GM18505 (cell line): ENCODE measurements around the gene BIRC7.
"Not testable (repeated sequence)": the region's sequence is repeated elsewhere in the genome, so short reads cannot be mapped to it uniquely, and the experiment has no call there.

Source experiments
- ATAC-seq: cut with Tn5 transposase; IDR thresholded peaks from one replicate; pipeline ENCODE4 v1.9.1; 2021; ENCODE audit not compliant: unreplicated experiment
- POLR2A ChIP-seq: IDR thresholded peaks from 4 replicates; pipeline ENCODE4 v1.6.1; 2011; ENCODE audit warnings: borderline replicate concordance; ENCODE audit not compliant: insufficient read depth, insufficient read length; ENCODE audit errors: extremely low read depth

The BIRC7 gene

DNA sequence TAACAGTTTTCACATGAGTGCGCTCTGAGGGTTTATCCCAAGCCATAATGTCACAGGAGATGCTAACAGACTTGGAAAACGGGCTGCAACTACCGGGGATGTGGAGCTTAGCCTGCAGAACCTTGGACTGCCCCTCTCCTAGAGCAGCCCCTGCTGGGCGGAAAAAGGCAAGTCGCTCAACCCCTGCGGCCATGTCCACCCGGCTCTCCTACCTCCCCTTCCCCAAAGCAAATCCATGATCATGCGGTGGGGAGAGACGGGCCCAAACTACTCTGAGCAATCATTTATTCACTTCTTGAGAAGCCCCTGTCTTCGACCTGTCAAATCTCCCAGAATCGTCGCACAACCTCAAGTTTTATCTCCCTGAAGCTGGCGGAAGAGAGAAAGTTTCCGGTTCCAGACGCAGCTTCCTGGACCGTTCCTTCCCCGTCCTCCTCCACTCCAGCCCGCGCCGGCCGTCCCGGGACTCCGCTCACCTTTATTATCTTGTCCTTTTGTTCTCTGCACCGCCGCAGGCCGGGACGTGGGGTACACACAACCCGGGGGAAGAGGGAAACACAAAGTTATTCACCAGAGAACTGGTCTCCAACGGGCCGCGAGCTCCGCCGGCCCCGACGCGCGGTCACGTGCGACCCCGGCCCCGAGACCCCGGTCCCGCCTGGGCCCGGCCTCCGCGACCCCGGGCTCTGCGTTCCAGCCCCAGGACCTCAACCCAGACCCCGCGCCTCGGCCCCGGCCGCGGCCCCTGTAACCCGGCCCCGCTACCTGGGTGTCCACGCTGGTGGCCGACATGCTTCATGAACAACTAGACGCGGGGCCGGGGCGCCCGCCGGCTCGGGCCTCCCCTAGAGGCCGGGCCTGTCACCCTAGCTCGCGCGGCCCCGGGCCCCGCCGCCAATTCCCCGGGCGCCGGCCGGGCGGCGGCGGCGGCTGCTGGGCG, 20.3 kb upstream of the BIRC7 start:
- no peak for TF ChIP-seq POLR2A
- peak; percentile 25 for ATAC-seq

DNA sequence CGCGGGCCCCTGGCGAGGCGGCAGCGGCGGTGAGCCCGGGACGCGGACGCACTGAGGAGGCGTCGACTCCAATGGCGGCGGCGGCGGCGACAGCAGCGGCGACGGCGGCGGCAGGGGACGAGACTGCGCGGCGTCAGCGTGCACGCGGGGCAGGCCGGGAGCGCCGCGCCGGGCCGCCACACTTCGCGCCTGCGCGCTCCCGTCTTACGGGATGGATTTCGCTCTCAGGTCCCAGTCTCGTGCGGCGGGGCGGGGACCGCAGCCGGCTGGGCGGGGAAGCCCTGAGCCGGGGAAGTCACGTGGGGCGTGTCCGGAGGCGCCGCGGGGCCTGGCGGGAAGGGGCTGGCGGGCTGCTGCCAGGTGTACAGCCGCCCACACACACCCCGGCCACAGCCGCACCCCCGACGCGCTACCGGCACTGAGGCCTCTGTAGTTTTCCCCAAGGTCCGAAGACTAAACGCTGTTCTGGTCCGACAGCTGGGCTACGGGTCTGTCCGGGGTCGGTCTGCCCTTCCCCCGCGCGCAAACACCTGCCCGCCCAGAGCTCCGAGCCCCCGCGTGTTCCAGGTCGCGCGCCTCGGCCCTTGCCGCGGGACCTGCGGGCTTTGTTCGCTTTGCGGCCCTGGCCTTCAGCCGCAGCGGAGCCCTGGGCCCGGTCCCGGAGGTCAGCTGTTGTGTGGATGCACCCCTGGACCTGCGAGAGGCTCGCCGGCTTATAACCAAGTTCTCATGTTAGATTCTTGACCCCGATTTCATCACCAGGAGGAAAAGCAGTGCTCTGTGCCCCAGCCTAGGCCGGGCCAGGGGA, 19.5 kb upstream of the BIRC7 start, which contains the start of gene YTHDF1:
YTHDF1 (minus strand) TSS at position 91 of the 808 bp plus-strand sequence. CDS start 239 bp downstream, outside the sequence.
- peak; percentile 72 for TF ChIP-seq POLR2A

DNA sequence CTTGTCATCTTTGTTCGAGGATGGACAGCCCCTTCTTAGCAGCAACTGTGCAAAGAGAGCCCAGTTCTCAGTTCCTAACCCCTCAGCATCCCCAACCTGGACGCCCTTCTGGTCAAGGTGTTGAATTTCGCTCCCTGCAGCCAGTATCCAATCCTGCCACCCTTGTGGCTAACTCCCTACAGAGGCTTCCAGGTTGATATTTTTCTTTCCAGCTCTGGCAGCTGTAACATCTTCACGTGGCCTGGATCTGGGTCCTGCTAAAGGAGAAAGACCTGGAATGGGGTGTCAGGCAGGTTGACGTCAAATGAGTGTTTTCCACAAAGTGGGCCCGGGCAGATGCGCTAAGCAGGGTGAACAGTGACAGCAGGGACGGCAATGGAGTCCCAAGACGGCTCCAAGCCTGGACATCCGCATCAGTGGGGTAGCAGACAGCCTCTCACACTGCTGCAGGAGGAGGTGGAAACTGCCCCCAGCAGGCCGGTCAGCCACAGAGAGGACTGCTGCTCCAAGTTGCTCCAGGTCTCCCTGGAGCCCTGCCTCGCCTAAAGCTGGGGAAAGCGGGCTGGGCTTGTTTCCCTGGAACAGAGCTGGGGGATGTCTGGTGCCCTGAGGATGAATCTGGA, 18.7 kb upstream of the BIRC7 start:
- ATAC-seq = no peak
- no peak for TF ChIP-seq POLR2A

More for the DNA sequence above, 19.5 kb upstream of the BIRC7 start, which contains the start of gene YTHDF1:
- ATAC-seq = peak; percentile 81

DNA sequence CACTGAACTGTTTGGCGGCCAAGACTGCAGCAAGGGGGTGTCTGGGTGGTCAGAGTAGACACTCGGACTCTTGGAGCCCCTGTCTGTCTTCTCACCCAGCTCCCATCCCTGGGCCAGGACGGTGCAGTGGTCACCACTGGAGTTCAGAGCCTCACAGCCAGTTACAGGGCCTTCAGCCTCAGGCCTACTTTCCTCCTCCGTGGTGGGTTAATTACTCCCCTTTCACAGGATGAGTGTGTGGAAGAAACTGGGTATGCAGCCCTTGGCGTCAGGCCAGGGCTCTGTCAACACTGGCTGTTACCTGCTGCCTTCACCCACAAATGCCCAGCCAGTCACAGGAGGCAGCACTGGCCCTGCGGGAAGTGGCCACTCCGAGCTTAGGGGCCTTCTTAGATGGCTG, 18.0 kb upstream of the BIRC7 start:
- no peak for TF ChIP-seq POLR2A
- no peak for ATAC-seq

DNA sequence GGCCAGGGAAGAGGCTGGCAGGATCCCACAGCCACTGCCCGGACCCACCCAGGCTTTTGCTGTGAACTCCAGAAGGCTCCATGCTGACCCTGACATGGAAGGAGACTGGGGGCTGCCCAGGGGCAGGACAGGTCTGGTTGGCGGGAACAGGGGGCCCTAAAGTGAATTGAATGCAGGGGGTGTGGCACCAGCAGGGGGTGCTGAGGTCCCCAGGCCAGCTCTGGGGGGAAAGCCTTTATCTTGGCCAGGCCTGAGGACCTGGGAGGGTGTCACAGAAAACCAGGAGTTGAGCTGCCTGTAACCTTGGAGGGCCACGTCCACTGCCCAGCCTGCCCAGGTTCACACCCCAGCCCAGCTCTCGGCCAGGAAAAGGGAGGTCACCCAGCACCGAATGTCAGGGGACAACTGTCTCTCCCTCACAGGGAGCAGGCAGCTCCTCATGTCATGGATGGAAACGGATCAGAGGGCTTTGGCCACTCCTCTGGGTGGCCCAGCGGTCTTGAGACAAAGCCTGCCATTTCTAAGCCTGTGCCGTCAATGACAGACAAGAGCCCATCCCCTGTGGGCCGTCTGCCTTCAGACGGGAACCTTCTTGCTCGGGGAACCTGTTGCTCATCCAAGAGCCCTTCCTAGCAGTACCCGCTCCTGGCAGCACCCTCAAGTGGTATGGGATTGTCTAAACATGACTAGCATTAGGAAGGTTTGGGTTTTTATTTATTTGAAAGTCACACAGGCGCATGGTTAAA, 16.8 kb upstream of the BIRC7 start:
- no peak for TF ChIP-seq POLR2A
- no peak for ATAC-seq

DNA sequence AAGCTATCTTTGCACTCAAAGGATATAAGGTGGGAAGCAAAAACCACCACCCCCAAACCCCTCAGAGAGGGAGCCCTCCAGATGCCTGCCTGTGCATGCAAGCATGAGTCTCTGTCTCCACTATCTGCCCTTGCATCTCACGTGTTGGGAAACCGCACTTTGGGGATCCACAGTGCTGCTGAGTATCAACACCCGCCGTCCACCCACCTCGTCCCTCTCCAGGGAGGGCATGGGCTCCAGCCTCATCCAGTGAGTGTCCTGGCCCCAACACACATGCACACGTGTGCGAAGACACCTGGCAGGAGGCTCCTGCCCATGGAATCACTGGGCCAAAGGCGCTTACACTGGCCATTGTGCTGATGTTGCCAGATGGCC, 16.3 kb upstream of the BIRC7 start:
- ATAC-seq = no peak
- no peak for TF ChIP-seq POLR2A

DNA sequence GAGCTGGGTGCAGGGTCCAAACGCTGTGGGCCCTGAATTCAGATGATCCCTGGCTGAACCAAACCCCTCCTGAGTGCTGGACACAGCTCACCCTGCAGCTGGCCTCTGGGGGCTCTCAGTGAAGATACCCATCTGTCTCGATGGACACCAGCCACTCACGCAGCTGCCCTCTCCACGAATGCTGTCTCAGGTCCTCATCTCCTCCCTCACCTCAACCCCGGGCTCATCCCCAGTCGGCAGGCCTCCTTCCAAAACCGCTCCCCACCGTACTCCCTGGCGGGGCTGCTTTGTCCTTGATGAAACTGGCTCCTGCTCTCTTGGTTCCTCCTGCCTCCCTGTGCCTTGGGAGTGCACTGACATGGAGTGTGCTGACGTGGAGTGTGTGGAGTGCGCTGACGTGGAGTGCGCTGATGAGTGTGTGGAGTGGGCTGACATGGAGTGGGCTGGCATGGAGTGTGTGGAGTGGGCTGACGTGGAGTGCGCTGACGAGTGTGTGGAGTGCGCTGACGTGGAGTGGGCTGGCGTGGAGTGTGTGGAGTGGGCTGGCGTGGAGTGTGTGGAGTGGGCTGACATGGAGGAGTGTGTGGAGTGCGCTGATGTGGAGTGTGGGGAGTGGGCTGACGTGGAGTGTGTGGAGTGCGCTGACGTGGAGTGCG, 15.7 kb upstream of the BIRC7 start:
- ATAC-seq = no peak

DNA sequence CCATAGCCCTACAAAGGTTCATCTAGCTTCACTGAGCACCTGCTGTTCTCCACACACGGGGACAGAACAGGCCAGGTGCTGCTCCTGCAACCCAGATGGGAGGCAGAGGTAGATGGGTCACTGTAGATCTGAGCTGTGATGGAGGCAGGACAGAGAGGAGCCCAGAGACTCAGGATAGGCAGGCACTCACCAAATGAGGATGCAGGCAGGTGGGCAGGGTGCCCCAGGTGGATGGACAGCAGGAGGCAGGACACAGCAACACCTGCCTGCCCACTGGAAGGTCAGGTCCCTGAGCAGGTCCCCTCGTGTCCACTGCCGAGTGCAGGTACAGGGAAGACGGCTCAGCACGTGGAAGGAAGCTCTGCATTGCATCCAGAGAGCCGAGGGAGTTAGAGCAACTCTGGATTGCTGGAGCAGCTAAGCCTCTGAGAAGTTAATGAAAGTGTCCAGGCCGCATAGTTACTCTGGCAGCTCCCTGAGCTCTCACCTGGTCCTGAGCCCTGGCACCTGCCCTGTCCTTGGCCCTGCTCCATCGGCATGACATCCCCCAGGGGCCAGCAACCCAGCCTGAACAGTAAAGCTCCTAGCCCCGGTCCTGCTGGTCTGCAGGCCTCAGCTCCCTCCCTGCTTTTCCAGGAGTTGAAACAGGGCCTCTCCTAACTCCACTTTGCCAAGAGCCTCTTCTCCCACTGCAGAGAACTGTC, 14.9 kb upstream of the BIRC7 start:
- no peak for TF ChIP-seq POLR2A
- no peak for ATAC-seq

More for the DNA sequence above, 15.7 kb upstream of the BIRC7 start:
- no peak for TF ChIP-seq POLR2A

DNA sequence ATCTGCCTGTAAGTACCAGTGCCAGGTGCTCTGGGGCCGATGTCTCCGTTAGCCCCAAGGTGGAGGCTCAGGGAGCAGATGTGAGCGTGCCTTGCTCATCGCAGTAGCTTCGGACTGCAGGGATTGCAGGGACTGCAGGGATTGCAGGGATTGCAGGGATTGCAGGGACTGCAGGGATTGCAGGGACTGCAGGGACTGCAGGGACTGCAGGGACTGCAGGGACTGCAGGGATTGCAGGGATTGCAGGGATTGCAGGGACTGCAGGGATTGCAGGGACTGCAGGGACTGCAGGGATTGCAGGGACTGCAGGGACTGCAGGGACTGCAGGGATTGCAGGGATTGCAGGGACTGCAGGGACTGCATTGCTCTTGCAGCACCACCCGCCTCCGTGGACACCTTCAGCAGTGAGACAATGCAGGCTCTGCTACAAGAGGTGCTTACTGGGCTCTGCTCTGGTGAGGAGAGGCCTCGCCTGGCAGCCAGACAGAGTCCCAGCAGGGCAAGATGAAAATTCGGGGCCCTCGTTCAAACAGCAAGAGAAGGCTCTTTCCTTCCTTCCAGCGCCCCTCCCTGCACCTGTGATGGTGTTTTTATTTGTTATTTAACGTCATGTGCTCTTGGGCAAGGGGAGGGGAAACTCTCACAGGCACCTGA, 14.2 kb upstream of the BIRC7 start:
- not testable (repeated sequence) for ATAC-seq

DNA sequence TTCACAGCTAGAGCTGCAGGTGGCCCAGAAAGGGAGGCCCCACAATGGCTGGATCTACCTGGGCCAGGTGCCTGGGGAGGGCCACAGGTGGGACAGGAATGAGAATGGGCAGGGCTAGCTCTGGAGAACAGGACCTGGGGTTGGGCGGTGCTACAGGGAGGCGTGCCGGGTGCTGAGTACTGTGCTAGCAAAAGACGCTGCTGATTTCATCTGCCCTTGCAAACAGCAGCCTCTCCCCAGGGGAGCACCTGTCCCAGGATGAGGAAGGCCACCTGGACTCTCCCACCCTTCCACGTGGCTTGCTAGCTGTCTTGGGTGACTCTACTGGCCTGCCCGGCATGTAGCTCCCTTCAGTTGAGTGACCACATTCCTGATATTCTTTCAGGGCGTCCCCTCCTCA, 13.2 kb upstream of the BIRC7 start:
- no peak for ATAC-seq
- TF ChIP-seq POLR2A = no peak

DNA sequence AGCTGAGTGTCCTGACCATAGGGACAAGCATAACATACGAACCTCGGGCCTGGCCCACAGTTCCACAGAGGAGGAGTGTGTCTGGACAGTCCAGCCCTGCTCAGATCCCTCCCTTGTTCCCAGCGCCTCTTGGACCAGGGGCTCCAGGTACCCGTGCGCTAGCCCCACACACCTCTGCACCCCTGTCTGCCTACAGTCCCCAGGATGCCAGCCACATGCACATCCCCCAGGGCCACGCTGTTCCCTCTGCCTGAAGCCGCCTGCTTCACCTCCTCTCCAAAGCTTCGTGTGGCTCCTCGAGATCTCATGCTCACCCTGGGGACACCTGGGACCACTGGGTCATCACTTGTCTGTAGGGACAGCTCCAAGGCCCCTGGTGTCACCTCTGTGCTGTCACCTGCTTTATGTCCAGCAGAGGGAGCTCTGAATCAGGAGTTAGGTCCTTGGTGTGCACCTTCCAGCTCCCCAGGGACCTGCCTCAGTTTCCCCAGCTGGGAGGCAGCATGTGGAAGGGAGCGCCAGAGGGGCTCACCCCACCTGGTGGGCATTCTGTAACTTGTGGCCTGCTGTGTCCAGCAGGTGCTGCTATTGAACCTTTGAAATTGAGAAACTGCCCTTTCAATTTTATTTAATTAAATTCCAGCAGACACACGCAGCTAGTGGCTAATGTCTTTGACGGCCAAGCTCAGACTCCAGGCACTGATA, 12.4 kb upstream of the BIRC7 start:
- TF ChIP-seq POLR2A = no peak
- no peak for ATAC-seq
